ENCODE data around the gene KRT78.

The KRT78 gene

DNA sequence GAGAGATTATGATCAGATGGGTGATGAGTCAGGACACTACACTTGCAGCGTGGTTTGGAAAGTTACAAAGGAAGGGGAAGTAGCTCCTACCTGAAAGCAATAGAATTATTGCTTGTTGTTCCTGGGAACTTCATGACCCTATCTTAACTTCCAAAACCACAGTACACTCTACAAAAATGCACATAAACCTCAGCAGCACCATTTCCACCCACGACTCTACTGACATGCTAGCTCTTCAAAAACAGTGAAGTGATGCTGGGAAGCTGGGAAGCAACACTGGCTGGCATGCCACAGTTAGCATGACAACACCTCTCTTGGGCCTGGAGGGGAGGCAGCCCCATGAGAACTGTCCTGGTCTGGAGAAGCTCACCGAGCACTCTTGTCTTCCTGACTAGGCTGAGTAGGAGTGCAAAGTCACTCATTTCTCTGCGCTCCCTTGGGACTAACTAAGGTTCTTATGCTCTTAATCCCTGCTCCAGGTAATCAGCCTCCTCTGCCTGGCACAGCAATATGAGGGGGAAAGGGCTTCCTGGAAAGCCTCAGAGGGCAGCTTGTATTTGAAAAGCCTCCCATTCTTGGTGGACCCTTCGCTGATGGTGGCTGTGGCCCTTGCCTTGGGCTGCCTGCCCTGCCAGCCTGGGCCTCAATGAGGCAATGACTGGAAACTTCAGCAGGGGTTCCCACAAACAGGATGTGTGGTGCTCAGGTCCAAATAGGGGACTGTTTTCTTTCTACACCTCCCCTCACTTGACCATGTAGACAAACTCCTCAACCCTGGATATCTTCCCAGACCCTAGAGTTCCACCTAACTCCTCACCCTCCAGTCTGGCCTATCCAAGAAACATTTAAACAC lies 54.1 kb downstream of the KRT78 start:
- no peak for DNase-seq

DNA sequence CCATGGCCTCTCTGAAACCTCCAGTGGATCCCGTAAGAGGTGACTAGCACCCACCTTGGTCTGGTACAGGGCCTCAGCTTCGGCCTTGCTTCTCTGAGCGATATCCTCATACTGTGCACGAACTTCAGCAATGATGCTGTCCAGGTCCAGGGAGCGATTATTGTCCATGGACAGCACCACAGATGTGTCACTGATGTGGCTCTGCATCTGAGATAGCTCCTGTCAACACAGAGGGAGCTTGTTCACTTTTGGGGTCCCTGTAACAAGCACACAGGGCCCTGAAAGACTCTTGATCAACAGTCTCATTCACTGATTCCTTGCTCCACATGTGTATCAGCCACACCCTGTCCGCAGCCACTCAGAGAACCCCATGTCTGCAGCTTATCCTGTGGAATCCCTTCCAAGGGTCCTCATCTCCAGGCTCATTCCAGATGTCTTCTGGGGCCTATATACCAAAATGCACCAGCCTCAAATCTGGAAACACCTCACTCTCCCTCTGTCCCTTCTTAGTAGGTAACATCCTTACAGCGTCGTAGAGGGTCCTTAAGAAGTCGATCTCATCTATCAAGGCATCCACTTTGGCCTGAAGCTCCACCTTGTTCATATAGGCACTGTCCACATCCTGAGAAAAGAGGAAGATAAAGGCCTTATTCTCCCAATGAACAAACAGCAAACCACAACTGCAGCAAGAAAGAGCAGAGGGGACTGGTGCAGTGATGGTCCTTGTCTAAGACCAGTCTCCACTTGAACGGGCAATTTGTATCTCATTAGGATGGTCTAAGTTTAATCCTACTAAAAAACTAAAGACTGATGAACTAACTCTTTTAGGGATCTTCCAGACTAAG lies 56.4 kb downstream of the KRT78 start:
- no peak for DNase-seq

DNA sequence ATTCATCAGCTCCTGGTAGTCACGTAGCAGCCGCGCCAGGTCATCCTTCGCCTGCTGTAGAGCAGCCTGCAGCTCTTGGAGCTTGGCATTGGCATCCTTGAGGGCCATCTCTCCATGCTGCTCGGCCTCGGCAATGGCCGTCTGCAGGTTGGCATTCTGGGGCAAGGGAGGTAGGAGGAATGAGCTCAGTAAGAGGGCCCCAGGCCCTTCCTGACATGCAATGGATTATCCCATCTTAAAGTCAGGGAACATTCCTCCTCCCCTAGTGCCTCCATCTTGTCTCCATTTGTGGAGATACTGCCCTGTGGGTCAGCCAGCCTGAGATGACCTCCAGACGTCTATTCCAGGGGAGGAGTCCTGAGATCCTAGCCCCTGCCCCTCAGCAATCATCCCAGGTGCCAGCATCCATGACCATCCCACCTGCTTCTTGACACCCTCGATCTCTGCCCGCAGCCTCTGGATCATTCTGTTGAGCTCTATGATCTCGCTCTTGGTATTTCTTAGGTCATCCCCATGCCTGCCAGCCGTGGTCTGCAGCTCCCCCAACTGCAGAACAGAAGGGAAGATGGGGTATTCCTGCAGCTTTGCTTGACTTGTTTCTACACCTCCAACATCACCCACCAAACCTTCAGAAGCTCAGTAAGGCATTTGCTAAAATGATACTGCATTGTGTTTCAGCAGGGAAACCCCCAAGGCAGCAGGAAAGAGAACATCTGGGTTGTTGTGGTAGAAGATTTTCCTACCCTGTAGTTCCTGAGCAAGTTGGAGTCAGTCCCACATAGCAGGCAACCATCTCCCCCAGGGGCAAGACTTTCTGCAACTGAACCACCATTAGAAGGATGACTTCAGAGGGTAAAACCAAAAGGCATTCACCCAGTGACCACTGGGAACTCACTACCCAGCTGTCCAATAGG lies 57.3 kb downstream of the KRT78 start:
- DNase-seq = no peak

DNA sequence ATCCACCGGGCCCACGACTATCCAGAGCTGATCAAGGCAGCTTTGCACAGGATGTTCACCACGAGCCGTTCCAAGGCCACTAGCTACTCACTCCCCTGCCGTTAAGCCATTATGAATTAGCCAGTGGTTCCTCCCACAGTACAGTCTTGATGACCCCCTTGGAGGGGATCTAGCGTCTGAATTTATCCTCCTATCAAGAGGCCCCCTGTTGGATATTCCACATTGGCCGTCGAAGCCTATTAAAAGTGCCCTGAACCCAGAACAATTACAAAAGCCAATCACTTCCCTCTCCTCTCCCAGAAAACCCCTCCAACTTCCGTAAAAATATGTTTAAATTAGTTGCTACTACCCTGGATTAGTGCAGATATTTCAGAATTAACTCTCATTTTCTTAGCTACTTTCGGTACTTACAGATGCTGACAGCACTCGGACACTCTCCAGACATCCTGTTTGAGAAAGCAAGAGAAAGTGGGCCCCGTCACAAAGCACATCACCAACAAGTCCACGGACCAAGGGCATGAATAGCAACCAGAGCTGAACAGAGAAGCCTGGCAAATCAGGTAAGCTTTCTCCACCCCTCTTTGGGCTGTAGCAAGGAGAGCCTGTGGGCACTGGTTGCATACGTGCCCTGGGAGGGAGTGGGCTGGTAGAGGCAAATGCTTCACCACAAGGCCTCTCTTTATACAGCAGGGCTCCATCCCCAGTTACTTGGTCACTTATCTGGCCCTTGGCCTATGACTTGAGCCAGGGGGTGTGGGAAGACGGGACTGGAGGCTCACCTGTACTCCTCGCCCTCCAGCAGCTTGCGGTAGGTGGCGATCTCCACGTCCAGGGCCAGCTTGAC lies 58.1 kb downstream of the KRT78 start:
- no peak for DNase-seq

DNA sequence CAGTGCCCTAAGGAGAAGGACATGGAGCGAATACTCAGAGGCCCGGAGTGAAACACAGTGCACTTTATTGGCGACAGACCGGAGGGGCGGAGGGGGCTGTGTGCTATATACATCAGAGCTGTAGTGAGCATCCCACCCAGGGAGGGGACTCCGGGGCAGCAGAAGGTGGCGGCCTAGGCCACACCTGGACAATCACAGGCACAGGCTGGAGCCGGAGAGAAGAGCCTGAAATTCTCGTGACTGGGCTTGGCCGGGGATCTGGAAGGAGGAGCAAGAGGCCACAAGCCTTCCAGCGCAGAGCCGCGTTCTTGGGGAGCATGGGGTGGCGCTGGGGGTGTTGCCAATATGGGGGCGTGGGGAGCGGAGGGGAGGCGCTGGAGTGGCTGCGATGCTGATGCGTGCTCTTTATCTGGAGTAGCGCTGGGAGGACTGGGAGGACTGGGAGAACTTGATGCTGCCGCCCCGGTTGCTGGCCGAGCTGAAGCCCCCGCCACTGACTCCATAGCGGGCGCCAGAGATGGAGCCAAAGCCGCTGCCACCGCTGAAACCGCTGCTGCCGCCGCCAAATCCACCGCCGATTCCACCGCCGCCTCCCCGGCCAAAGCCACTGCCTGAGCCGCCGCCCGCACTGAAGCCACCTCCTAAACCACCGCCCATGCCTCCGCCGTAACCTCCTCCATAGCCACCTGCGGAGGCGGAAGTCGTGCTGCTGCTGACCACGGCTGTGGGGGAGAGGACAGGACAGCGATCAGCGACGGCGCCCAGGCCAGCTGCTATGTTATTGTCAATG lies 59.0 kb downstream of the KRT78 start:
- no peak for DNase-seq

DNA sequence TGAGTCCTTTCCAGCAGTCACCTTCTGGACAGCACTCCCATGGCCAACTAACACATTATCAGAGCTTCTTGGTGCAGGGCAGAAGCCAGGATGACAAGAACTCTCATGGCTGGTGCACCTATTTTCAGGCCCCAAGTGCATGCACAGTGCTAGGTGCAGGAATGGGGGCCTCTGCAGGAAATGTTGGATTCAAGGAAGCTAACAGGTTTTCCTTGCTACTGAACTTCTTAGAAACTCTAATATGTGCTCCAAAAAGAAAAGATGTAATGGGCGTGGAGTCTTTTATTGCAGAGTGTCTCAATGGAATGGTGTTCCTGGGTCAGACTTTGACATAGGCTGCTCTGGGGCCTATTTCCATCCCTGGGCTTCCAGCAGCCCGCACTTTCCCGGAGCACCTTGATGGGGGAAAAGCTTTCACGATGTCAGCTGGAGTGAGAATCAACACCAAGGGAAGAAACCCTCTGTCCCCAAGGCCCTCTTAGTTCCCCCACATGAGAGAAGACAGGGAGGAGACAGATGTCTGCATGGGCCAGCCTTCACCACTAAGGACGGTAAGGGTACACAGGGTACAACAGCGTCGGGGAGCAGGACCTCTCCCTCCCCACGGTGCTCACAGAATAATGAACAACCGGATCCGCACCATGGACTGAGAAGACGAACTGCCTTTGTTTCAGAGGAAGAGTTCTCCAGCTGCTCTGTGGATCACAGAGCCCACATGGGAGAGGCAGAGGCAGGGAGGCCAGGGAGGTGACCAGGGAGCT lies 59.7 kb downstream of the KRT78 start:
- no peak for DNase-seq

DNA sequence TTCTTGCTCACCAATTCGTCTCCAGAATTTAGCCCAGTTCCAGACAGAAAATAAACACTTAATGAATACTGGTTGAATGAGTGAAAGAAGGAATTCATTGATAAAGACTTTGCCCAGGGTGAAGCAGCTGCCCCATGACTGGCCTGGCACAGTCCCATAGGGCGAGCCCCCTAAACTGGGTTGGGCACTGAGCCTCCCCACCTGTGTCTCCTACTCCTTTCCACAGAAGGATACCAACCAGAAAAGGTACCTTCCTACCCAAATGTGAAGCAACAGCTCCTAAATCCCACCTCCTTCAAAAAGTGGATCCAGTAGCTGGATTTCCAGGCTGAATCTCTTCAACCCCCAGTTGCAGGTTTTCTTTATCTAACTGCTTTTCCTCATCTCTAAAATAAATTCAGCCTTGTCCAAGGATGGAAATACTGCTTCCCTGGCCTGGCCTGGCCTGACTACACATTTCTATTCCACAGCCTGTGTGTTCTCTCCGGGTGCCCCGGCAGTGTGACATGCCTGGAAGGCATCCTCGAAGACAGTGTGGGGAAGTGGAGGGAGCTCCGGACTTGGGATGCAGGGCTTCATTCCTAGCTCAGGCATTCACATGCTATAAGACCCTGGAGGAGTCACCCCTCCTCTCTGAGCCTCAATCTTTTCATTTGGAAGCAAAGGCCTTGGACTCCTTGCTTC lies 60.5 kb downstream of the KRT78 start:
- no peak for DNase-seq

Measured in NCI-H187 treated with DMSO at 0.1 percent for 48 hours (cell line).